Esophagus squamous epithelium (tissue), 4 donors: ENCODE results near the gene ROR2.

Experiments
- CTCF ChIP-seq, 6 experiments: fragments of 450-650 bp in 4 of 6; fragments of 200-600 bp in 2 of 6; sonication (generic) in 2 of 6; IDR thresholded peaks; one replicate each; pipeline ENCODE4 v1.5.1; 2016 to 2019; ENCODE audit warnings: antibody characterized with exemption in 6 of 6, mild to moderate bottlenecking in 4 of 6, moderate library complexity in 4 of 6
- POLR2A ChIP-seq, 4 donors: fragments of 450-650 bp; IDR thresholded peaks; one replicate each; pipeline ENCODE4 v1.6.1; 2017; ENCODE audit warnings: antibody characterized with exemption in 4 of 4, mild to moderate bottlenecking in 4 of 4, moderate library complexity in 3 of 4

- no peak for TF ChIP-seq CTCF (IDR thresholded peaks at IDR 0.05)
- no peak for TF ChIP-seq POLR2A (IDR thresholded peaks at IDR 0.05)
Observed at GRCh38 chr9:91985692-91986091, 35.7 kb upstream of the ROR2 start.
